ENCODE measurements around the gene HPCAL1.

- TF ChIP-seq CTCF (IDR thresholded peaks at IDR 0.05), result no peak
- TF ChIP-seq POLR2A (IDR thresholded peaks at IDR 0.05), result no peak
These were observed 107.5 kb downstream of the HPCAL1 start for GRCh38 chr2:10410001-10410822.

Measured in adrenal gland (tissue), 5 donors.